SK-N-SH (cell line): Measurements from ENCODE around the gene OXT. TPM values are rescaled to one million over a fixed set of nuclear protein-coding genes. Genes with fewer than 3 reads are reported as not detected.

Experiments
- CTCF ChIA-PET: fragments of 300-600, 350-600 bp; formaldehyde crosslinking; extraction: SDS; loops from one replicate; lab custom pipeline; 2021; lab: Yijun Ruan, JAX
- POLR2A ChIA-PET: fragments of 350-600 bp; sonication (Branson Sonifier 250); formaldehyde crosslinking; extraction: SDS; loops from one replicate; lab custom pipeline; 2020; ENCODE audit warnings: antibody characterized with exemption, inconsistent platforms; lab: Yijun Ruan, JAX
- DNase-seq: peaks from one replicate; pipeline ENCODE4 v3.0.0; 2012
- H2AFZ ChIP-seq: fragments of 200-600 bp; sonication (generic); 2 replicates; pipeline ENCODE4 v1.8.1; 2016; ENCODE audit warnings: antibody characterized with exemption, mild to moderate bottlenecking, low read depth
- H3F3A ChIP-seq: fragments of 200-600 bp; sonication (generic); replicated peaks from 2 replicates; pipeline ENCODE3; 2016; ENCODE audit warnings: antibody characterized with exemption, mild to moderate bottlenecking; ENCODE audit not compliant: insufficient read depth
- H3K27ac ChIP-seq, 2 experiments: fragments of 200-500 bp in 1 of 2; fragments of 200-600 bp in 1 of 2; sonication (Bioruptor generic) in 1 of 2; sonication (generic), shearing (Covaris generic) in 1 of 2; 2 replicates each; pipeline versions ENCODE4 v1.5.1 to v1.6.1; 2014 to 2016; ENCODE audit warnings: low read depth in 2 of 2, inconsistent platforms in 1 of 2, low read length in 1 of 2, mild to moderate bottlenecking in 1 of 2, mixed read lengths in 1 of 2
- H3K27me3 ChIP-seq: fragments of 200-600 bp; sonication (generic), shearing (Covaris generic); 2 replicates; pipeline ENCODE4 v1.6.1; 2016; ENCODE audit warnings: mixed run types; ENCODE audit not compliant: insufficient read depth
- H3K36me3 ChIP-seq, 2 experiments: fragments of 200-500 bp in 1 of 2; fragments of 200-600 bp in 1 of 2; sonication (Bioruptor generic) in 1 of 2; sonication (generic) in 1 of 2; replicated peaks in 1 of 2; 2 replicates each; pipeline versions ENCODE3 to v1.5.1; 2014 to 2016; ENCODE audit warnings: low read length in 1 of 2, mild to moderate bottlenecking in 1 of 2; ENCODE audit not compliant: insufficient read depth in 2 of 2, control insufficient read depth in 1 of 2
- H3K4me1 ChIP-seq, 2 experiments: fragments of 200-500 bp in 1 of 2; fragments of 200-600 bp in 1 of 2; sonication (Bioruptor generic) in 1 of 2; sonication (generic), shearing (Covaris generic) in 1 of 2; 2 replicates each; pipeline versions ENCODE4 v1.5.1 to v1.6.1; 2014 to 2016; ENCODE audit warnings: low read depth in 1 of 2, low read length in 1 of 2, mixed run types in 1 of 2; ENCODE audit not compliant: insufficient read depth in 2 of 2, control insufficient read depth in 1 of 2
- H3K4me2 ChIP-seq: fragments of 200-600 bp; sonication (generic), shearing (Covaris generic); 2 replicates; pipeline ENCODE4 v1.6.1; 2017; ENCODE audit warnings: mixed run types
- H3K4me3 ChIP-seq, 2 experiments: fragments of 200-500 bp in 1 of 2; fragments of 200-600 bp in 1 of 2; sonication (Bioruptor generic) in 1 of 2; sonication (generic), shearing (Covaris generic) in 1 of 2; 2 replicates each; pipeline versions ENCODE4 v1.5.1 to v1.8.1; 2014 to 2016; ENCODE audit warnings: low read depth in 2 of 2, inconsistent platforms in 1 of 2, low read length in 1 of 2, mild to moderate bottlenecking in 1 of 2, mixed read lengths in 1 of 2, moderate library complexity in 1 of 2
- H3K79me2 ChIP-seq: fragments of 200-600 bp; sonication (generic); 2 replicates; pipeline ENCODE4 v1.8.1; 2017; ENCODE audit warnings: mild to moderate bottlenecking; ENCODE audit not compliant: insufficient read depth
- H3K9ac ChIP-seq: fragments of 200-600 bp; sonication (generic); 2 replicates; pipeline ENCODE4 v1.6.1; 2017; ENCODE audit warnings: mixed run types
- H3K9me2 ChIP-seq: fragments of 200-600 bp; sonication (generic); 2 replicates; pipeline ENCODE4 v1.6.1; 2017; ENCODE audit warnings: mixed run types
- H3K9me3 ChIP-seq: fragments of 200-600 bp; sonication (generic); 2 replicates; pipeline ENCODE4 v1.6.1; 2017; ENCODE audit warnings: mixed run types, mild to moderate bottlenecking, moderate library complexity
- H4K20me1 ChIP-seq: fragments of 200-600 bp; sonication (generic); 2 replicates; pipeline ENCODE4 v1.6.1; 2017; ENCODE audit warnings: mild to moderate bottlenecking, mixed run types; ENCODE audit not compliant: insufficient read depth
- EP300 ChIP-seq, 2 experiments: IDR thresholded peaks; 2 replicates each; pipeline versions ENCODE4 v1.4.0 to v1.6.1; 2012; ENCODE audit warnings: borderline replicate concordance in 1 of 2, low read depth in 1 of 2, low read length in 1 of 2
- EZH2phosphoT487 ChIP-seq: fragments of 200-600 bp; sonication (generic); IDR thresholded peaks from 2 replicates; pipeline ENCODE4 v1.6.1; 2017; ENCODE audit warnings: low read depth, mixed run types, mild to moderate bottlenecking, antibody characterized with exemption, moderate library complexity, borderline replicate concordance
- FOXM1 ChIP-seq: IDR thresholded peaks from 2 replicates; pipeline ENCODE4 v1.4.0; 2012; ENCODE audit warnings: low read depth, mild to moderate bottlenecking
- GABPA ChIP-seq: IDR thresholded peaks from 2 replicates; pipeline ENCODE4 v1.4.0; 2012; ENCODE audit warnings: low read depth, mild to moderate bottlenecking
- JUND ChIP-seq: IDR thresholded peaks from 2 replicates; pipeline ENCODE4 v1.4.0; 2012
- MXI1 ChIP-seq: IDR thresholded peaks from 2 replicates; pipeline ENCODE4 v1.6.1; 2012; ENCODE audit warnings: mild to moderate bottlenecking, low read depth, low read length, improper control_type of control experiment
- NFIC ChIP-seq: IDR thresholded peaks from 2 replicates; pipeline ENCODE4 v1.4.0; 2012; ENCODE audit warnings: borderline replicate concordance
- POLR2AphosphoS5 ChIP-seq: IDR thresholded peaks from 2 replicates; pipeline ENCODE4 v1.6.1; 2012; ENCODE audit warnings: low read depth, low read length
- RFX5 ChIP-seq: IDR thresholded peaks from 2 replicates; pipeline ENCODE4 v1.6.1; 2012; ENCODE audit warnings: mild to moderate bottlenecking, improper control_type of control experiment, low read length
- SMC3 ChIP-seq: IDR thresholded peaks from 2 replicates; pipeline ENCODE4 v1.6.1; 2012; ENCODE audit warnings: low read depth, low read length, improper control_type of control experiment
- TAF1 ChIP-seq: IDR thresholded peaks from 2 replicates; pipeline ENCODE4 v1.6.1; 2012; ENCODE audit warnings: low read depth, mild to moderate bottlenecking, low read length, moderate library complexity, borderline replicate concordance
- TCF12 ChIP-seq: IDR thresholded peaks from 2 replicates; pipeline ENCODE4 v1.4.0; 2012
- TEAD4 ChIP-seq: IDR thresholded peaks from 2 replicates; pipeline ENCODE4 v1.4.0; 2012; ENCODE audit warnings: mild to moderate bottlenecking, borderline replicate concordance; ENCODE audit not compliant: insufficient read depth
- YY1 ChIP-seq: IDR thresholded peaks from 2 replicates; pipeline ENCODE4 v1.4.0; 2012; ENCODE audit warnings: low read depth, mild to moderate bottlenecking
- WGBS: methylation state at CpG from one replicate; pipeline ENCODE4 v1.1.6; 2017; ENCODE audit warnings: low lambda C conversion rate; 5-methylcytosine and 5-hydroxymethylcytosine counted together
- polyA plus RNA-seq, 3 experiments: library from polyadenylated mRNA; depleted of rRNA; stranded (reverse); fragments of >200 nt; gene quantifications; 2 replicates each; pipeline ENCODE4 v1.2.3, GENCODE V29; 2012
- TF ChIP-seq, protein P1 (sequence below): IDR thresholded peaks from 2 replicates; pipeline ENCODE4 v1.4.0; 2012; ENCODE audit warnings: low read depth, borderline replicate concordance
- TF ChIP-seq, protein P2 (sequence below): IDR thresholded peaks from 2 replicates; pipeline ENCODE4 v1.4.0; 2012; ENCODE audit warnings: low read depth
- TF ChIP-seq, protein P3 (sequence below): IDR thresholded peaks from 2 replicates; pipeline ENCODE4 v1.6.1; 2012; ENCODE audit warnings: mild to moderate bottlenecking, low read depth, low read length, moderate library complexity
- TF ChIP-seq, protein P4 (sequence below): fragments of 200-600 bp; sonication (generic); IDR thresholded peaks from 2 replicates; pipeline ENCODE4 v1.6.1; 2017; ENCODE audit warnings: antibody characterized with exemption, mild to moderate bottlenecking, moderate library complexity

Gene OXT
- polyA plus RNA-seq, 1 of the 3 experiments (the other 2 are of a cell fraction): not detected

DNA sequence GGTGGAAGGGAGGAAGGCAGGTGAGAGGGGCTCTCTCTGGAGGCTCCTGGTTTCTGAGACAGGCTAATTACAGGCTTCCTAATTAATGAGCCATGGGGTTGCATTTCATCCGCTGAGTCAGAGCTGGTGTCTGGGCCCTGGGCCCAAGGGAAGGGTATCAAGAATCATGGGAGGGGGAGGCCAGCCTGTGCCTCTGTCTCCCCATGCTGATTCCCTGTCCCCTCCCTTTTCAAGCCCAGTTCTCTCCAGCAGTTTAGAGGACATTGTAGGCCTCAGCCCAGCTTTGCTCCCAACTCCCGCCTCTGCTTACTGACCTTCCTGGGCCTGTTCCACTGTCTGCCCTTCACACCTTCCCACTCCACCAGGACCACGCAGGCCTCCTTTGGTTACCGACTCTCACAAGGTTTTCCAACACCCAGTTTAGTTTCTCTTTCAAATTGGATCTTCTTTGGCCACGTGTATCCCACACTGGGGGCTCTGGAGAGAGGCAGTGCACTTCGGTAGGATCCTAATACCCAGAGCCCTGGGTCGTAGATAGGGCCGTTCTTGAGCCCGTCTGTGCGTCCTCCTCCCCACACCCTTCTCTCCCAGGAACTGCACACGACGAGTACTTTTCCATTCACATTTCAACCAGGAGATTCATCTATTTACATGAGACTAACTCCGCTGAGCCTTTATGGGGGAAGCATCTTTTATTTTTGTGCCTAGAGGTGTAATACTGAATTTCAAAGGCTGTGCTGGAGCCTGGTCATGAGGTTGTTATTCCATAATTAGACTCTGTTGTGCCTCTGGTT lies 31.4 kb downstream of the OXT start:
- POLR2A ChIA-PET: no interaction called here

More for the DNA sequence above, 31.4 kb downstream of the OXT start:
- Histone ChIP-seq H2AFZ (no peak overlapping the region), H3K9me3 (no peaks in the 10 kb centered on the region), H3K79me2 (no peaks in the 10 kb centered on the region), H4K20me1 (no peaks in the 10 kb centered on the region), H3K4me2 (no peak overlapping the region), H3K4me3 (no peak overlapping the region), H3K9ac (no peak overlapping the region), H3K27ac (no peak overlapping the region), H3K9me2 (no peaks in the 10 kb centered on the region), H3K27me3 (no peaks in the 10 kb centered on the region), H3K4me1 (no peaks in the 10 kb centered on the region), H3F3A (no peaks in the 10 kb centered on the region), H3K36me3 (peaks cover 0 to 3% of the 10 kb centered on the region in 2 experiments)
- 93% methylated on average over 13 of the region's 13 CpGs for WGBS
- CTCF ChIA-PET: interaction anchor here (0.9 to 3.5 kb wide), 3 partner anchors 11 to 49 kb away, joined by 3 to 12 read pairs (median 5); no protein-coding TSS in a partner anchor
- DNase-seq: no peak
- no peak for TF ChIP-seq RFX5
- no peak for TF ChIP-seq TEAD4
- TF ChIP-seq NFIC: no peak
- TF ChIP-seq POLR2AphosphoS5: no peak
- TF ChIP-seq, protein P1, sequence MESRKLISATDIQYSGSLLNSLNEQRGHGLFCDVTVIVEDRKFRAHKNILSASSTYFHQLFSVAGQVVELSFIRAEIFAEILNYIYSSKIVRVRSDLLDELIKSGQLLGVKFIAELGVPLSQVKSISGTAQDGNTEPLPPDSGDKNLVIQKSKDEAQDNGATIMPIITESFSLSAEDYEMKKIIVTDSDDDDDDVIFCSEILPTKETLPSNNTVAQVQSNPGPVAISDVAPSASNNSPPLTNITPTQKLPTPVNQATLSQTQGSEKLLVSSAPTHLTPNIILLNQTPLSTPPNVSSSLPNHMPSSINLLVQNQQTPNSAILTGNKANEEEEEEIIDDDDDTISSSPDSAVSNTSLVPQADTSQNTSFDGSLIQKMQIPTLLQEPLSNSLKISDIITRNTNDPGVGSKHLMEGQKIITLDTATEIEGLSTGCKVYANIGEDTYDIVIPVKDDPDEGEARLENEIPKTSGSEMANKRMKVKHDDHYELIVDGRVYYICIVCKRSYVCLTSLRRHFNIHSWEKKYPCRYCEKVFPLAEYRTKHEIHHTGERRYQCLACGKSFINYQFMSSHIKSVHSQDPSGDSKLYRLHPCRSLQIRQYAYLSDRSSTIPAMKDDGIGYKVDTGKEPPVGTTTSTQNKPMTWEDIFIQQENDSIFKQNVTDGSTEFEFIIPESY: no peak
- TF ChIP-seq TCF12: no peak
- TF ChIP-seq, protein P2, sequence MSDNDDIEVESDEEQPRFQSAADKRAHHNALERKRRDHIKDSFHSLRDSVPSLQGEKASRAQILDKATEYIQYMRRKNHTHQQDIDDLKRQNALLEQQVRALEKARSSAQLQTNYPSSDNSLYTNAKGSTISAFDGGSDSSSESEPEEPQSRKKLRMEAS: no peak
- TF ChIP-seq SMC3: no peak
- no peak for TF ChIP-seq MXI1
- no peak for TF ChIP-seq EZH2phosphoT487
- TF ChIP-seq GABPA: no peak
- no peak for TF ChIP-seq TAF1
- TF ChIP-seq JUND: no peak
- TF ChIP-seq, protein P3, sequence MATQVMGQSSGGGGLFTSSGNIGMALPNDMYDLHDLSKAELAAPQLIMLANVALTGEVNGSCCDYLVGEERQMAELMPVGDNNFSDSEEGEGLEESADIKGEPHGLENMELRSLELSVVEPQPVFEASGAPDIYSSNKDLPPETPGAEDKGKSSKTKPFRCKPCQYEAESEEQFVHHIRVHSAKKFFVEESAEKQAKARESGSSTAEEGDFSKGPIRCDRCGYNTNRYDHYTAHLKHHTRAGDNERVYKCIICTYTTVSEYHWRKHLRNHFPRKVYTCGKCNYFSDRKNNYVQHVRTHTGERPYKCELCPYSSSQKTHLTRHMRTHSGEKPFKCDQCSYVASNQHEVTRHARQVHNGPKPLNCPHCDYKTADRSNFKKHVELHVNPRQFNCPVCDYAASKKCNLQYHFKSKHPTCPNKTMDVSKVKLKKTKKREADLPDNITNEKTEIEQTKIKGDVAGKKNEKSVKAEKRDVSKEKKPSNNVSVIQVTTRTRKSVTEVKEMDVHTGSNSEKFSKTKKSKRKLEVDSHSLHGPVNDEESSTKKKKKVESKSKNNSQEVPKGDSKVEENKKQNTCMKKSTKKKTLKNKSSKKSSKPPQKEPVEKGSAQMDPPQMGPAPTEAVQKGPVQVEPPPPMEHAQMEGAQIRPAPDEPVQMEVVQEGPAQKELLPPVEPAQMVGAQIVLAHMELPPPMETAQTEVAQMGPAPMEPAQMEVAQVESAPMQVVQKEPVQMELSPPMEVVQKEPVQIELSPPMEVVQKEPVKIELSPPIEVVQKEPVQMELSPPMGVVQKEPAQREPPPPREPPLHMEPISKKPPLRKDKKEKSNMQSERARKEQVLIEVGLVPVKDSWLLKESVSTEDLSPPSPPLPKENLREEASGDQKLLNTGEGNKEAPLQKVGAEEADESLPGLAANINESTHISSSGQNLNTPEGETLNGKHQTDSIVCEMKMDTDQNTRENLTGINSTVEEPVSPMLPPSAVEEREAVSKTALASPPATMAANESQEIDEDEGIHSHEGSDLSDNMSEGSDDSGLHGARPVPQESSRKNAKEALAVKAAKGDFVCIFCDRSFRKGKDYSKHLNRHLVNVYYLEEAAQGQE: no peak
- no peak for TF ChIP-seq YY1
- TF ChIP-seq, protein P4, sequence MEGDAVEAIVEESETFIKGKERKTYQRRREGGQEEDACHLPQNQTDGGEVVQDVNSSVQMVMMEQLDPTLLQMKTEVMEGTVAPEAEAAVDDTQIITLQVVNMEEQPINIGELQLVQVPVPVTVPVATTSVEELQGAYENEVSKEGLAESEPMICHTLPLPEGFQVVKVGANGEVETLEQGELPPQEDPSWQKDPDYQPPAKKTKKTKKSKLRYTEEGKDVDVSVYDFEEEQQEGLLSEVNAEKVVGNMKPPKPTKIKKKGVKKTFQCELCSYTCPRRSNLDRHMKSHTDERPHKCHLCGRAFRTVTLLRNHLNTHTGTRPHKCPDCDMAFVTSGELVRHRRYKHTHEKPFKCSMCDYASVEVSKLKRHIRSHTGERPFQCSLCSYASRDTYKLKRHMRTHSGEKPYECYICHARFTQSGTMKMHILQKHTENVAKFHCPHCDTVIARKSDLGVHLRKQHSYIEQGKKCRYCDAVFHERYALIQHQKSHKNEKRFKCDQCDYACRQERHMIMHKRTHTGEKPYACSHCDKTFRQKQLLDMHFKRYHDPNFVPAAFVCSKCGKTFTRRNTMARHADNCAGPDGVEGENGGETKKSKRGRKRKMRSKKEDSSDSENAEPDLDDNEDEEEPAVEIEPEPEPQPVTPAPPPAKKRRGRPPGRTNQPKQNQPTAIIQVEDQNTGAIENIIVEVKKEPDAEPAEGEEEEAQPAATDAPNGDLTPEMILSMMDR: no peak
- no peak for TF ChIP-seq EP300 (IDR thresholded peaks at IDR 0.05; ENCODE audit: borderline replicate concordance in 1 of 2, low read depth in 1 of 2, low read length in 1 of 2)
- no peak for TF ChIP-seq FOXM1
